Measurements from ENCODE around the gene PLIN1.

PLIN1 gene

DNA sequence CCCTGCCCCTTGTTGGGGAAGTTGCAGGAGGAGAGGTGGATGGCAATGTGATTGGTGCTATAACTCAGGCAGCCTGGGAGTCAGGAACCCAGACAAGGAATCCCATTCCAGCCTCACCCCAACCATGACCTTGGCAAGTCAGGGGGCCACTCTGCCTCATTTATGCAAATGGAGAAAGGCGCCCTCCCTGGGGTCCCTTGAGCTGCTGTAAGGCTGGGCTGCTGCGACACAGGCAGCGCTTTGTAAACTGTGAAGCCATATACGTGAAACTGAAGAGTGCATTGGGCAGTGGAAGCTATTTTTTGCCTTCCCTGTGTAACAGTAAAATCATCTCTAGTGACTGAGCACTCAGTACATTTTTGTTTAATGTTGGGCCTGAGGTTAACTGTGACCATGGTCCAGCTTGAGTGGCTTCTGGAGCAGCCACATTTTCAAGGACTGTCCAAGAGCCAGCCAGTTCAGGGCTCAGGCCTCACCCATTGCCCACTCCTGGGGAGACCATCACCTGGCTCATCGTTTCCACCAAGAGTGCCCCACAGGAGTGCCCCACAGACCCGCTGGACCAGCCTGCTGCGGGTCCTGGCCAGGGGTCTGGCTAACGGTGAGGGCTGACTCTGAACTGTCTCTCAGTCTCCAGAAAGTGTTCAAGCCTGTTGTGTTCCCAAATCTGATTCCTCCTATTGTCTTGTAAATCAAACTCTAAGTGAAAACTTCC, 51.8 kb downstream of the PLIN1 start:
- DNase-seq (ENCODE audit: low read depth) = no peak

DNA sequence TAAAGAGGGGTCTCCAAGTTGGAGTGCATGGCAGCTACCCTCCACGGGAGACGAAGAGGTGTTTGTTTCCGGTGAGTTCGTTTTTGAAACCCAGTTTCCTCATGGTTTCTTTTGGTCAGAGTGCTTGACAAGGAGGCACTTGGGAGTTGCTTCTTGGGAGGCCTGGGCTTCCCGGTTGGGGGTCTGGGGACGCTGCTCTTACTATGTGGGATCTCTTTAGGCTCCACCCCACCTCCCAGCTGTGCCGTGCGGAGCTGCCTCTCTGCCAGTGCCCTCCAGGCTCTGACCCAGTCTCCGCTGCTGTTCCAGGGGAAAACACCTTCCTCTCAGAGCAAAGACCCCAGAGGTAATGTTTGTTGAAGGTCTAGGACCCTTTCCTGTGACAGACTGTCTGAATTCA, 53.5 kb downstream of the PLIN1 start:
- no peak for DNase-seq (ENCODE audit: low read depth)

DNA sequence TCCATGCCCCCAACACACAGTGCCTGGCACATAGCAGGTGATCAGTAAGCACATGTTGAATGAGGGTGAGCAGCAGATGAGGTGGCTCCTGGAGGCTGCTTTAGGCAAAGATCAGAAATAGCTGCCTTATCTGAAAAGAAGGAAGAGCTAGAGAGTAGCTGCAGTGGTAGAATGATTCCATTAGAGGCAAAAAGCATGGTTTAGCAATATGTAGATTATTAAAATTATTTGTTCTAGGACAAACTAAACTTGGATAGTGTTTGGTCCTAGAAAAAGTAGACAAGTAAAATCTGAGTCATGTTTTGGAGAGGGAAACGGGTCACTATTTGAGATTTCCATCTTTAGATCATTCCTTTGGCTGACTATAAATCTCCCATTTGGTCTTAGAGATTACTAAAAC, 56.0 kb downstream of the PLIN1 start:
- DNase-seq (ENCODE audit: low read depth) = no peak

DNA sequence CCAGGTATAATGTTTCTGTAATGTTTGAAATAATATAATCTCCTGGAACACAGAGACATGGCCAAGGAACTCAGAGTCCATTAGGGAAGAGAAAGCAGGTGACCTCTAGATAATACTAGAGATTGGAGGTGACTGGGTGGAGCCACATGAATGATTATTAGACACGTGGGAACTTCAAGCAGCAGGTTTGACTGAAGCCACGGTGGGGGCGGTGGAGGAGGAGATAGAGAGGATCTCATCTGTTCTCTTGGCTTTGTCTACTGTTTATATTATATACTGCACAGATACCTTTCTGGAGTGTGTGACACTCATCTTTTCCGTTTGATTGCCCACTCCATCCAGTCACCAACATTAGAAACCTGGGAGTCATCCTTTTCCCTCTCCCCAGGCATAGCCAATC, 57.6 kb downstream of the PLIN1 start:
- DNase-seq (ENCODE audit: low read depth) = no peak

DNA sequence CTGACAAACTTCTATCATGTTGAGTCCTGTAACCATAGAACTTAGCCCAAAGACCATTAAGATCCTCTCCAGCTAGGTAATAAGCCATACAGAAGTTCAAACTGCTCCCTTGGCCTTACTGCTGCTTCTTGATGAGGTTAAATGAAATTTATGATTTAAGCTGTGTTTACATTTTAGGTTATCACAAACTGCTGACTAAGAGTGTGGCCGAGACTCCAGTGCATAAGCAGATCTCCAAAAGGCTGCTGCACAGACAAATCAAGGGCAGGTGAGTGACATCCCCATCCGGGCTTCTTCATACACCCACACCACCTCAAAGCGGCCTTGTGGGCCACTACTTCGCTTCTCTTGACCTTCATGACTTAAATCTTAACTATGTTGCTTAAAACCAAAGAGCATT, 62.9 kb downstream of the PLIN1 start:
- DNase-seq (ENCODE audit: low read depth) = no peak

DNA sequence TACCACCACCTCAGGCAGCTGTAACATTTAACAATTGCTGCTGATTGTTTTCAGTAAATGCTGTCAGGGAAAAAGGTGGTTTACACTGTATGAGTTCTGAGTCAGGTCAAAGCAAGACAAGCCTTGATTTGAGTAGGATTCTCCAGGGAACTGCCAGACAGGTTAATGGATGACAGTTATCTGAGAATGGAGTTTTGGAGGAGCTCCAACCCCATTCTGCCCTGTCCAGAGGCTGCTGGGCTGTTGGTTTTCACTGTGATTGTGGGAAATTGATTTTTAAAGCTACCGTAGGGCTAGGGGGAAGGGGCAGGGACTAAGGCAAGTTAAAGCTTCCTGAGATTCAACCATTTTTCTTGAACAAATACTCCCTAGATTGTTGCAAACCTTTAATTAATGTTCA, 64.0 kb downstream of the PLIN1 start:
- no peak for DNase-seq (ENCODE audit: low read depth)

Measured in non-pigmented ciliary epithelial cell (primary cell).